Activated CD8-positive, alpha-beta T cell treated with anti-CD3 and anti-CD28 coated beads for 36 hours (primary cell): ENCODE results near the gene GRAMD2A. TPM values are rescaled to one million over a fixed set of nuclear protein-coding genes. Genes with fewer than 3 reads are reported as not detected.

Experiments used
- ATAC-seq: fragments of 200-7000 bp; cut with Tn5 transposase; one replicate; pipeline ENCODE4 v1.10.0; 2021; ENCODE audit warnings: mild to moderate bottlenecking, moderate library complexity
- CTCF ChIA-PET: fragments of 350-600 bp; sonication (Branson Sonifier 250); formaldehyde crosslinking; loops from one replicate; lab custom pipeline; 2021; ENCODE audit warnings: antibody characterized with exemption; lab: Charles Lee
- POLR2A ChIA-PET: fragments of 350-600 bp; sonication (Branson Sonifier 250); formaldehyde crosslinking; loops from one replicate; lab custom pipeline; 2021; ENCODE audit warnings: antibody characterized with exemption; lab: Charles Lee
- DNase-seq: peaks from one replicate; pipeline ENCODE4 v3.0.0-alpha.2; 2020
- H3K27ac Mint-ChIP-seq: one replicate; pipeline ENCODE4 v1.8.0; 2021; ENCODE audit warnings: mild to moderate bottlenecking, mixed read lengths
- H3K27me3 Mint-ChIP-seq: one replicate; pipeline ENCODE4 v1.8.0; 2021; ENCODE audit warnings: mixed read lengths
- H3K36me3 Mint-ChIP-seq: one replicate; pipeline ENCODE4 v1.8.0; 2021; ENCODE audit warnings: low read depth, mixed read lengths
- H3K4me1 Mint-ChIP-seq: one replicate; pipeline ENCODE4 v1.8.0; 2021; ENCODE audit warnings: low read depth, mixed read lengths
- H3K4me3 Mint-ChIP-seq: one replicate; pipeline ENCODE4 v1.8.0; 2021; ENCODE audit warnings: mild to moderate bottlenecking, moderate library complexity, mixed read lengths
- H3K9me3 Mint-ChIP-seq: one replicate; pipeline ENCODE4 v1.8.0; 2021; ENCODE audit warnings: mixed read lengths
- intact Hi-C: fragments of 100-400 bp; cut with micrococcal nuclease; formaldehyde crosslinking; loops from one replicate; pipeline ENCODE4 v1.10.0; 2022
- total RNA-seq, 2 experiments: library from RNA; stranded (reverse); gene quantifications; one replicate each; pipeline ENCODE4 v1.2.3, GENCODE V29; 2021
- TF ChIP-seq, protein P1 (sequence below): fragments of 200-600 bp; IDR thresholded peaks from one replicate; pipeline ENCODE4 v1.8.0; 2022; ENCODE audit warnings: antibody characterized with exemption, mild to moderate bottlenecking

The GRAMD2A gene
- total RNA-seq, 2 experiments from 2014 or later = not detected

DNA sequence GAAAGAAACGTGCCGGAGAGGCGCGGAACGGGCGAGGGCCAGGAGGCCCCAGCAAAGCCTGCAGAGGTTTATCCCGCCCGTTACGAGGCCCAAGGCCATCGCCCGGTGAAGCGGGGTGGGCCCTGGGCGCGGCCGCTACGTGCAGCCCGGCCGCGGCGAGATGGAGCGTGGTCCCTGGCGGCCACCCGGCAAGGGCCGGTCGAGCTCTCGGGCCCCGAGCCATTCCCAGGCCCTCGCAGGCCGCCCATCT, 32.3 kb upstream of the GRAMD2A start:
- Mint-ChIP-seq H3K4me1 (peaks cover 35% of the 10 kb centered on the region), H3K36me3 (peaks cover 47% of the 10 kb centered on the region), H3K27me3 (no peaks in the 10 kb centered on the region), H3K27ac (peak overlapping the region; percentile 100), H3K9me3 (no peaks in the 10 kb centered on the region), H3K4me3 (peak overlapping the region; percentile 100)
- intact Hi-C loops = no loop called here
- DNase-seq (no peak), ATAC-seq (no peak)
- CTCF ChIA-PET = interaction anchor here (1.2 kb wide), 1 partner anchor 8 kb away, joined by 3 read pairs; no protein-coding TSS in a partner anchor
- TF ChIP-seq, protein P1, sequence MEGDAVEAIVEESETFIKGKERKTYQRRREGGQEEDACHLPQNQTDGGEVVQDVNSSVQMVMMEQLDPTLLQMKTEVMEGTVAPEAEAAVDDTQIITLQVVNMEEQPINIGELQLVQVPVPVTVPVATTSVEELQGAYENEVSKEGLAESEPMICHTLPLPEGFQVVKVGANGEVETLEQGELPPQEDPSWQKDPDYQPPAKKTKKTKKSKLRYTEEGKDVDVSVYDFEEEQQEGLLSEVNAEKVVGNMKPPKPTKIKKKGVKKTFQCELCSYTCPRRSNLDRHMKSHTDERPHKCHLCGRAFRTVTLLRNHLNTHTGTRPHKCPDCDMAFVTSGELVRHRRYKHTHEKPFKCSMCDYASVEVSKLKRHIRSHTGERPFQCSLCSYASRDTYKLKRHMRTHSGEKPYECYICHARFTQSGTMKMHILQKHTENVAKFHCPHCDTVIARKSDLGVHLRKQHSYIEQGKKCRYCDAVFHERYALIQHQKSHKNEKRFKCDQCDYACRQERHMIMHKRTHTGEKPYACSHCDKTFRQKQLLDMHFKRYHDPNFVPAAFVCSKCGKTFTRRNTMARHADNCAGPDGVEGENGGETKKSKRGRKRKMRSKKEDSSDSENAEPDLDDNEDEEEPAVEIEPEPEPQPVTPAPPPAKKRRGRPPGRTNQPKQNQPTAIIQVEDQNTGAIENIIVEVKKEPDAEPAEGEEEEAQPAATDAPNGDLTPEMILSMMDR = no peak
- POLR2A ChIA-PET = interaction anchor here (0.5 to 6.6 kb wide), 14 partner anchors 8 to 1468 kb away, joined by 3 to 105 read pairs (median 5); partner anchors contain the start of gene HEXA

DNA sequence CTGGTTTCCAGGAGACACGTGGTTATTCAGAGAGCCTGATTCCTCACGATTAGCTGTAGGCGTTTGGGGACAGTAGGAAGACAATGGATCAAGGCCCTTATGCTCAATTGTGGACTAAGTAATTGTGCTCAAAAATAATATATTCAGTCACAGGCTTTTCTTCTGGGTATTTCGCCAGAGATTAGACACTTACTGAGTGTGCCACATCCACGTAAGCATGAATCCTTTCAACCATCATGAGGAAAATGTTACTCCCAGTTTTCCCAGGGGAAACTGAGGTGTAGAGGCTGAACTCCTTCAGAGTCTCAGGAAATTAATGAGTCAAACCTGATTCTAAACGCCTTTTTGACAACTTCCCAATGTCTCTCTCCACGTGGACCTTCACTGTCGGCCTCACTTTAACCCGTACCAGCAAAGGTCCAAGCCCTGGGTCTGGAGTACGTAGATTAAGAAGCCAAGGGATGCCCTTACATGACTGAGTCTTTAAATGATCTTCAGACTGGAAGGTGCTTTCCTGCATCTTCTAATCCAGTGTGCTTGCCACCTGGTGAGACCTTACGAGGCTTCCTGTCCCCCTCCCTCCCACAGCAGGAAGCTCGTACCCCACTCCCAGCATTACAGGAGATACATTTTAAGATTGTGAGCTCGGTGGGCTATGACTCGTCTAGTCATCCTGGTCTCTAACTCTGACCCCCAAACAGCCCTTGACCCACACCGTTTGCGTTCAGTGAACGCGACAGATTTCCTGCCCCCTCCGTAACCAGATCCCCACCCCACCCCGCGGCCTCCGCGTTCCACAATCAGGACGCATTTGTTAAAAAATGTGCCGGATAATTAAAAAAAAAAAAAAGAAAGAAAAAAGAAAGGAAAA, 31.7 kb upstream of the GRAMD2A start:
- Mint-ChIP-seq H3K27me3 (no peaks in the 10 kb centered on the region), H3K36me3 (peaks cover 51% of the 10 kb centered on the region), H3K9me3 (no peaks in the 10 kb centered on the region), H3K27ac (peak overlapping the region; percentile 92), H3K4me3 (peak overlapping the region; percentile 100), H3K4me1 (peaks cover 39% of the 10 kb centered on the region)
- DNase-seq = peak; percentile 65
- TF ChIP-seq, protein P1 = no peak
- ChIA-PET POLR2A (interaction anchor here (0.5 to 6.6 kb wide), 15 partner anchors 10 to 1467 kb away, joined by 3 to 105 read pairs (median 6); partner anchors contain the start of genes ARIH1 and HEXA), CTCF (interaction anchor here (1.2 kb wide), 1 partner anchor 8 kb away, joined by 3 read pairs; no protein-coding TSS in a partner anchor)
- no peak for ATAC-seq
- intact Hi-C loops = no loop called here

DNA sequence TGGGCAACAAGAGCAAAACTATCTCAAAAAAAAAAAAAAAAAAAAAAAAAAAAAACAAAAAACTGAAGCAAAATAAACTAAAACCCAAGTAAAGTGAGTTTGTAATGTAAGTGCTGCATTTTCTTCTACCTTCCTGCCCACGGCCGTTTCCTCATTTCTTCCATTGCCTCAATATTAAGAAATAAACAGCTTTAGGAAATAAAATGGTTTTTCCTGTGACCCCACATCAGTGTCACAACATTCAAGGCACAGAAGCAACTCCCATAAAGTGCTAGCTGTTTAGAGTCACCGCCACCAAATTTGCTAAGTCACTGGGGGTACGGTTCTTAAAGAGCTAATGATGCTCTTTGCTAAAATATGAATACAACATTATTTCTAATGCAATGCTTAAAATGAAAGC, 30.1 kb upstream of the GRAMD2A start:
- TF ChIP-seq, protein P1 = no peak
- no peaks in the 10 kb centered on the region for H3K9me3 Mint-ChIP-seq
- peaks cover 67% of the 10 kb centered on the region for H3K36me3 Mint-ChIP-seq
- H3K27me3 Mint-ChIP-seq = no peaks in the 10 kb centered on the region
- ATAC-seq (no peak), DNase-seq (peak; percentile 30)
- H3K27ac Mint-ChIP-seq = peak overlapping the region; percentile 92
- H3K4me1 Mint-ChIP-seq = peaks cover 45% of the 10 kb centered on the region
- H3K4me3 Mint-ChIP-seq = peak overlapping the region; percentile 100
- ChIA-PET CTCF (interaction anchor here (1.0 to 4.0 kb wide), 14 partner anchors 11 to 59 kb away, joined by 3 to 35 read pairs (median 6); partner anchors contain the start of gene GRAMD2A), POLR2A (interaction anchor here (0.8 to 6.6 kb wide), 16 partner anchors 11 to 246 kb away, joined by 3 to 105 read pairs (median 8); partner anchors contain the start of genes ARIH1, GRAMD2A and HEXA)
- intact Hi-C loops = loop anchor here (2.0 kb wide), 1 partner anchor 45 kb away; the partner anchor contains the start of gene PARP6

DNA sequence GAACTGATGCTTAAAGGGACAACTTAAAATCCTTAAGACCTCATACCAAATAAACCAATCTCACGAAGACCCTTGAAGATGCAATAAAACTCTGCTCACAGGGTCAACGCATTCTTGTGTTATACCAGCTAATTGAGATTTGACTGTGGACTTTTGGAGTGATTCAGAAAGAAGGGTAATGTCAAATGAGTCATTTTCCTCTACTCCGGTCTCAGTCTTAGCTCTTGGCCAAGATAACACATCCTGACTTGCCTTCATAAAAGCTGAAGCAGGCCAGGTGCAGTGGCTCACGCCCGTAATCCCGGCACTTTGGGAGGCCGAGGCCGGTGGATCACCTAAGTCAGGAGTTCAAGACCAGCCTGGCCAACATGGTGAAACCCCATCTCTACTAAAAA, 29.6 kb upstream of the GRAMD2A start:
- Mint-ChIP-seq H3K36me3 (peaks cover 73% of the 10 kb centered on the region), H3K27me3 (no peaks in the 10 kb centered on the region), H3K4me3 (peak overlapping the region; percentile 100), H3K4me1 (peaks cover 45% of the 10 kb centered on the region), H3K27ac (peak overlapping the region; percentile 92), H3K9me3 (no peaks in the 10 kb centered on the region)
- CTCF ChIA-PET = interaction anchor here (0.5 to 4.0 kb wide), 20 partner anchors 11 to 513 kb away, joined by 3 to 35 read pairs (median 4); partner anchors contain the start of gene GRAMD2A
- POLR2A ChIA-PET = interaction anchor here (0.8 to 6.6 kb wide), 17 partner anchors 11 to 248 kb away, joined by 3 to 105 read pairs (median 9); partner anchors contain the start of genes ARIH1, GRAMD2A and HEXA
- TF ChIP-seq, protein P1 = no peak
- ATAC-seq = peak; percentile 25
- peak; percentile 73 for DNase-seq
- intact Hi-C loops = loop anchor here (2.0 kb wide), 1 partner anchor 46 kb away; the partner anchor contains the start of gene PARP6
